HEK293 (cell line): ENCODE results near the gene MMP23B.

Experiments used
- CTCF ChIA-PET: fragments of 350-600 bp; formaldehyde crosslinking; extraction: SDS; loops from one replicate; lab custom pipeline; 2021; ENCODE audit warnings: antibody characterized with exemption; lab: Yijun Ruan, JAX
- POLR2A ChIA-PET: fragments of 300-600 bp; formaldehyde crosslinking; extraction: SDS; loops from one replicate; lab custom pipeline; 2020; ENCODE audit warnings: antibody characterized with exemption, inconsistent platforms; lab: Yijun Ruan, JAX
- H3K27ac ChIP-seq: fragments of 200-500 bp; sonication (Bioruptor generic); 2 replicates; pipeline ENCODE4 v1.5.1; 2014; ENCODE audit warnings: low read depth, low read length, control low read depth, inconsistent platforms; ENCODE audit errors: extremely low read depth
- H3K36me3 ChIP-seq, 2 experiments: fragments of 200-500 bp in 1 of 2; sonication (Bioruptor generic) in 1 of 2; 1 replicate in 1 of 2; 2 replicates in 1 of 2; pipeline ENCODE4 v1.5.1; 2014 to 2017; ENCODE audit warnings: inconsistent platforms in 2 of 2, low read length in 2 of 2; ENCODE audit not compliant: control insufficient read depth in 2 of 2, insufficient read depth in 1 of 2
- H3K4me1 ChIP-seq: fragments of 200-500 bp; sonication (Bioruptor generic); 2 replicates; pipeline ENCODE4 v1.5.1; 2014; ENCODE audit warnings: mild to moderate bottlenecking, low read length, inconsistent platforms; ENCODE audit not compliant: control insufficient read depth, insufficient read depth
- H3K4me3 ChIP-seq: 2 replicates; pipeline ENCODE4 v1.5.1; 2011; ENCODE audit warnings: low read depth, mild to moderate bottlenecking, control low read depth, low read length, moderate library complexity
- H3K9me3 ChIP-seq: fragments of 200-500 bp; sonication (Bioruptor generic); 2 replicates; pipeline ENCODE4 v1.5.1; 2014; ENCODE audit warnings: low read depth, low read length, inconsistent platforms; ENCODE audit not compliant: control insufficient read depth, insufficient read depth
- BCL11B ChIP-seq: fragments of 450-650 bp; formaldehyde crosslinking; IDR thresholded peaks from 2 replicates; pipeline ENCODE4 v1.5.1; 2016; ENCODE audit warnings: low read depth, missing biosample characterization, missing genetic modification characterization
- MZF1 ChIP-seq: fragments of 450-650 bp; formaldehyde crosslinking; IDR thresholded peaks from 2 replicates; pipeline ENCODE4 v1.5.1; 2017; ENCODE audit warnings: missing biosample characterization, missing genetic modification characterization, borderline replicate concordance
- REST ChIP-seq: fragments of 450-650 bp; formaldehyde crosslinking; IDR thresholded peaks from 2 replicates; pipeline ENCODE4 v1.5.1; 2016; ENCODE audit warnings: missing biosample characterization, missing genetic modification characterization
- SCRT1 ChIP-seq: fragments of 450-650 bp; formaldehyde crosslinking; IDR thresholded peaks from 2 replicates; pipeline ENCODE4 v1.5.1; 2016; ENCODE audit warnings: missing biosample characterization, missing genetic modification characterization, borderline replicate concordance
- SETDB1 ChIP-seq: IDR thresholded peaks from one replicate; pipeline ENCODE4 v1.6.1; 2017; ENCODE audit warnings: mild to moderate bottlenecking, low read length, moderate library complexity, mixed read lengths; ENCODE audit not compliant: insufficient read length
- YY1 ChIP-seq: fragments of 450-650 bp; formaldehyde crosslinking; IDR thresholded peaks from 2 replicates; pipeline ENCODE4 v1.5.1; 2018; ENCODE audit warnings: missing biosample characterization, missing genetic modification characterization
- ZBTB1 ChIP-seq: fragments of 450-650 bp; formaldehyde crosslinking; IDR thresholded peaks from 2 replicates; pipeline ENCODE4 v1.5.1; 2016; ENCODE audit warnings: missing biosample characterization, missing genetic modification characterization
- ZNF157 ChIP-seq: fragments of 450-650 bp; formaldehyde crosslinking; IDR thresholded peaks from 2 replicates; pipeline ENCODE4 v1.5.1; 2016; ENCODE audit warnings: missing biosample characterization, missing genetic modification characterization
- ZNF19 ChIP-seq: fragments of 450-650 bp; formaldehyde crosslinking; IDR thresholded peaks from 2 replicates; pipeline ENCODE4; 2016; ENCODE audit warnings: missing biosample characterization, missing genetic modification characterization, low read depth
- ZNF214 ChIP-seq: fragments of 450-650 bp; formaldehyde crosslinking; IDR thresholded peaks from 2 replicates; pipeline ENCODE4 v1.5.1; 2017; ENCODE audit warnings: missing biosample characterization, mild to moderate bottlenecking, missing genetic modification characterization, borderline replicate concordance
- ZNF292 ChIP-seq: fragments of 450-650 bp; formaldehyde crosslinking; IDR thresholded peaks from 2 replicates; pipeline ENCODE4 v1.5.1; 2016; ENCODE audit warnings: low read depth, missing biosample characterization, missing genetic modification characterization, borderline replicate concordance
- ZNF335 ChIP-seq: fragments of 450-650 bp; formaldehyde crosslinking; conservative IDR thresholded peaks from 2 replicates; pipeline ENCODE4 v1.5.1; 2016; ENCODE audit warnings: missing biosample characterization, missing genetic modification characterization
- ZNF398 ChIP-seq: fragments of 450-650 bp; formaldehyde crosslinking; IDR thresholded peaks from 2 replicates; pipeline ENCODE4 v1.5.1; 2017; ENCODE audit warnings: missing biosample characterization, missing genetic modification characterization
- ZNF473 ChIP-seq: fragments of 450-650 bp; formaldehyde crosslinking; IDR thresholded peaks from 2 replicates; pipeline ENCODE4 v1.5.1; 2017; ENCODE audit warnings: missing biosample characterization, missing genetic modification characterization
- ZNF530 ChIP-seq: fragments of 450-650 bp; formaldehyde crosslinking; IDR thresholded peaks from 2 replicates; pipeline ENCODE4 v1.5.1; 2016; ENCODE audit warnings: low read depth, missing biosample characterization, missing genetic modification characterization
- TF ChIP-seq, protein P1 (sequence below): fragments of 450-650 bp; formaldehyde crosslinking; IDR thresholded peaks from 2 replicates; pipeline ENCODE4 v1.5.1; 2016; ENCODE audit warnings: missing biosample characterization, missing genetic modification characterization, borderline replicate concordance
- TF ChIP-seq, protein P2 (sequence below): fragments of 450-650 bp; IDR thresholded peaks from 2 replicates; pipeline ENCODE4 v1.5.1; 2018; ENCODE audit warnings: missing biosample characterization, missing genetic modification characterization
- TF ChIP-seq, protein P3 (sequence below): fragments of 450-650 bp; formaldehyde crosslinking; IDR thresholded peaks from 2 replicates; pipeline ENCODE4 v1.5.1; 2016; ENCODE audit warnings: missing biosample characterization, missing genetic modification characterization
- TF ChIP-seq, protein P4 (sequence below): fragments of 450-650 bp; formaldehyde crosslinking; conservative IDR thresholded peaks from 2 replicates; pipeline ENCODE4 v1.5.1; 2016; ENCODE audit warnings: low read depth, missing biosample characterization, missing genetic modification characterization
- TF ChIP-seq, protein P5 (sequence below): fragments of 450-650 bp; formaldehyde crosslinking; optimal IDR thresholded peaks from 2 replicates; pipeline ENCODE3; 2016; ENCODE audit warnings: missing biosample characterization, mild to moderate bottlenecking, missing genetic modification characterization

The MMP23B gene

DNA sequence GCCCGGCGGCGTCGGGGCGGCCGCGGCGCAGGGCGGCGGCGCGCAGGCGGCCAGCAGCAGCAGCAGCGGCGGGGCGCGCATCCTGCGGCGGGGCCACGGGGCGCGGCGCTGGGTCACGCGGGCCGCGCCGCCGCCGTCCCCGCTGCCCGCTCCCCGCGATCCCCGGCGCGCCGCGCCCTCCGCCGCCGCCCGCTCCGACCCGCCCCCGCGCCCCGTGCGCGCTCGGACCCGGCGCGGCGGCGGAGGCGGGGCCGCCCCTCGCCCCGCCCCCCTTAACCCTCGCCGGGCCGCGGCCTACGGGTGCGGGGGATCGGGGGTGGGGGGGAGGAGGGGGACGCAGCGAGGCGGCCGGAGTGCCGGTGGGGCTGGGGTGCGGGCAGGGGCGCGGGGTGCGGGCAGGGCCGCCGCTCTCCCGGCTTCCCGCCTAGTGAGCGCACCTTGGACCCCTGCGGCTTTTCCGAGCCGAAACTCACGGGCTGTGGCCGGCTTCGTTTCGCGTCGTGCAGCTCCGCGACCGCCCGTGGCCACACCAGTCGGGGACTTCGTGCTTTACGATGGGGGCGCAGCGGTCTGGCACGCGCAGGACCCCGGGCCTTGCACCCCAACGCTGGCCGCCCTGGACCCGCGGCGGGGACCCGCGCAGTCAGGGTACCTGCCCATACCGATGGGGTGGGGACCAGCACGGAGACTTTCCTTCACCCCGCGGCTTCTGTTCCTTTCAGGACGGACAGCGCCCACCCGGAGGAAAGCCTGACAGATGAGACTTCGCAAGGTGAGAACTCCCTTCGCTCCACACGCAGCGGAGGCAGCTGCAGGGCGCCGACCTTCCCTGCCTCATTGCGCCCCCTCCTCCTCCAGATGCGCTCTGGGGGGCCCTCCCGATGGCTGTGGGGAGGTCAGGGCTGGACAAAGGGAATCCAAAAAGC, 31.8 kb upstream of the MMP23B start, which contains the start of gene FNDC10:
Gene FNDC10, minus strand, starts transcription at position 201 of the 926 bp plus-strand sequence. Its CDS starts 120 bp downstream, at position 81.
- Histone ChIP-seq H3K9me3 (no peaks in the 10 kb centered on the region), H3K36me3 (no peaks in the 10 kb centered on the region), H3K27ac (peak within 1 kb of the TSS; percentile 32; the same call in 1 of the 2 replicates), H3K4me3 (peak within 1 kb of the TSS; percentile 23), H3K4me1 (peaks cover 6% of the 10 kb centered on the region; the same call in 1 of the 2 replicates)
- ChIA-PET CTCF (no interaction called here), POLR2A (no interaction called here)
- no peak for TF ChIP-seq MZF1 (tag by site-specific recombination)
- TF ChIP-seq, protein P1, sequence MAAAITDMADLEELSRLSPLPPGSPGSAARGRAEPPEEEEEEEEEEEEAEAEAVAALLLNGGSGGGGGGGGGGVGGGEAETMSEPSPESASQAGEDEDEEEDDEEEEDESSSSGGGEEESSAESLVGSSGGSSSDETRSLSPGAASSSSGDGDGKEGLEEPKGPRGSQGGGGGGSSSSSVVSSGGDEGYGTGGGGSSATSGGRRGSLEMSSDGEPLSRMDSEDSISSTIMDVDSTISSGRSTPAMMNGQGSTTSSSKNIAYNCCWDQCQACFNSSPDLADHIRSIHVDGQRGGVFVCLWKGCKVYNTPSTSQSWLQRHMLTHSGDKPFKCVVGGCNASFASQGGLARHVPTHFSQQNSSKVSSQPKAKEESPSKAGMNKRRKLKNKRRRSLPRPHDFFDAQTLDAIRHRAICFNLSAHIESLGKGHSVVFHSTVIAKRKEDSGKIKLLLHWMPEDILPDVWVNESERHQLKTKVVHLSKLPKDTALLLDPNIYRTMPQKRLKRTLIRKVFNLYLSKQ (tag by site-specific recombination) = no peak
- no peak for TF ChIP-seq ZNF19 (tag by site-specific recombination)
- no peak for TF ChIP-seq ZBTB1 (tag by site-specific recombination)
- TF ChIP-seq ZNF292 (tag by site-specific recombination) = no peak
- TF ChIP-seq, protein P2, sequence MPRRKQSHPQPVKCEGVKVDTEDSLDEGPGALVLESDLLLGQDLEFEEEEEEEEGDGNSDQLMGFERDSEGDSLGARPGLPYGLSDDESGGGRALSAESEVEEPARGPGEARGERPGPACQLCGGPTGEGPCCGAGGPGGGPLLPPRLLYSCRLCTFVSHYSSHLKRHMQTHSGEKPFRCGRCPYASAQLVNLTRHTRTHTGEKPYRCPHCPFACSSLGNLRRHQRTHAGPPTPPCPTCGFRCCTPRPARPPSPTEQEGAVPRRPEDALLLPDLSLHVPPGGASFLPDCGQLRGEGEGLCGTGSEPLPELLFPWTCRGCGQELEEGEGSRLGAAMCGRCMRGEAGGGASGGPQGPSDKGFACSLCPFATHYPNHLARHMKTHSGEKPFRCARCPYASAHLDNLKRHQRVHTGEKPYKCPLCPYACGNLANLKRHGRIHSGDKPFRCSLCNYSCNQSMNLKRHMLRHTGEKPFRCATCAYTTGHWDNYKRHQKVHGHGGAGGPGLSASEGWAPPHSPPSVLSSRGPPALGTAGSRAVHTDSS = no peak
- no peak for TF ChIP-seq ZNF473 (tag by site-specific recombination)
- TF ChIP-seq ZNF398 = peak; percentile 38; the same call in 1 of the 2 replicates
- no peak for TF ChIP-seq BCL11B (tag by site-specific recombination)
- TF ChIP-seq ZNF157 = no peak
- TF ChIP-seq, protein P3, sequence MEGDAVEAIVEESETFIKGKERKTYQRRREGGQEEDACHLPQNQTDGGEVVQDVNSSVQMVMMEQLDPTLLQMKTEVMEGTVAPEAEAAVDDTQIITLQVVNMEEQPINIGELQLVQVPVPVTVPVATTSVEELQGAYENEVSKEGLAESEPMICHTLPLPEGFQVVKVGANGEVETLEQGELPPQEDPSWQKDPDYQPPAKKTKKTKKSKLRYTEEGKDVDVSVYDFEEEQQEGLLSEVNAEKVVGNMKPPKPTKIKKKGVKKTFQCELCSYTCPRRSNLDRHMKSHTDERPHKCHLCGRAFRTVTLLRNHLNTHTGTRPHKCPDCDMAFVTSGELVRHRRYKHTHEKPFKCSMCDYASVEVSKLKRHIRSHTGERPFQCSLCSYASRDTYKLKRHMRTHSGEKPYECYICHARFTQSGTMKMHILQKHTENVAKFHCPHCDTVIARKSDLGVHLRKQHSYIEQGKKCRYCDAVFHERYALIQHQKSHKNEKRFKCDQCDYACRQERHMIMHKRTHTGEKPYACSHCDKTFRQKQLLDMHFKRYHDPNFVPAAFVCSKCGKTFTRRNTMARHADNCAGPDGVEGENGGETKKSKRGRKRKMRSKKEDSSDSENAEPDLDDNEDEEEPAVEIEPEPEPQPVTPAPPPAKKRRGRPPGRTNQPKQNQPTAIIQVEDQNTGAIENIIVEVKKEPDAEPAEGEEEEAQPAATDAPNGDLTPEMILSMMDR (tag by site-specific recombination) = no peak
- peak; percentile 58 for TF ChIP-seq ZNF335 (tag by site-specific recombination)
- TF ChIP-seq ZNF214 = no peak
- TF ChIP-seq, protein P4, sequence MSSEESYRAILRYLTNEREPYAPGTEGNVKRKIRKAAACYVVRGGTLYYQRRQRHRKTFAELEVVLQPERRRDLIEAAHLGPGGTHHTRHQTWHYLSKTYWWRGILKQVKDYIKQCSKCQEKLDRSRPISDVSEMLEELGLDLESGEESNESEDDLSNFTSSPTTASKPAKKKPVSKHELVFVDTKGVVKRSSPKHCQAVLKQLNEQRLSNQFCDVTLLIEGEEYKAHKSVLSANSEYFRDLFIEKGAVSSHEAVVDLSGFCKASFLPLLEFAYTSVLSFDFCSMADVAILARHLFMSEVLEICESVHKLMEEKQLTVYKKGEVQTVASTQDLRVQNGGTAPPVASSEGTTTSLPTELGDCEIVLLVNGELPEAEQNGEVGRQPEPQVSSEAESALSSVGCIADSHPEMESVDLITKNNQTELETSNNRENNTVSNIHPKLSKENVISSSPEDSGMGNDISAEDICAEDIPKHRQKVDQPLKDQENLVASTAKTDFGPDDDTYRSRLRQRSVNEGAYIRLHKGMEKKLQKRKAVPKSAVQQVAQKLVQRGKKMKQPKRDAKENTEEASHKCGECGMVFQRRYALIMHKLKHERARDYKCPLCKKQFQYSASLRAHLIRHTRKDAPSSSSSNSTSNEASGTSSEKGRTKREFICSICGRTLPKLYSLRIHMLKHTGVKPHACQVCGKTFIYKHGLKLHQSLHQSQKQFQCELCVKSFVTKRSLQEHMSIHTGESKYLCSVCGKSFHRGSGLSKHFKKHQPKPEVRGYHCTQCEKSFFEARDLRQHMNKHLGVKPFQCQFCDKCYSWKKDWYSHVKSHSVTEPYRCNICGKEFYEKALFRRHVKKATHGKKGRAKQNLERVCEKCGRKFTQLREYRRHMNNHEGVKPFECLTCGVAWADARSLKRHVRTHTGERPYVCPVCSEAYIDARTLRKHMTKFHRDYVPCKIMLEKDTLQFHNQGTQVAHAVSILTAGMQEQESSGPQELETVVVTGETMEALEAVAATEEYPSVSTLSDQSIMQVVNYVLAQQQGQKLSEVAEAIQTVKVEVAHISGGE (tag by site-specific recombination) = no peak
- TF ChIP-seq ZNF530 (tag by site-specific recombination) = no peak
- TF ChIP-seq YY1 (tag by site-specific recombination) = no peak
- TF ChIP-seq, protein P5, sequence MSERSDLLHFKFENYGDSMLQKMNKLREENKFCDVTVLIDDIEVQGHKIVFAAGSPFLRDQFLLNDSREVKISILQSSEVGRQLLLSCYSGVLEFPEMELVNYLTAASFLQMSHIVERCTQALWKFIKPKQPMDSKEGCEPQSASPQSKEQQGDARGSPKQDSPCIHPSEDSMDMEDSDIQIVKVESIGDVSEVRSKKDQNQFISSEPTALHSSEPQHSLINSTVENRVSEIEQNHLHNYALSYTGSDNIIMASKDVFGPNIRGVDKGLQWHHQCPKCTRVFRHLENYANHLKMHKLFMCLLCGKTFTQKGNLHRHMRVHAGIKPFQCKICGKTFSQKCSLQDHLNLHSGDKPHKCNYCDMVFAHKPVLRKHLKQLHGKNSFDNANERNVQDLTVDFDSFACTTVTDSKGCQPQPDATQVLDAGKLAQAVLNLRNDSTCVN (tag by site-specific recombination) = peak; percentile 37
- TF ChIP-seq SETDB1 = no peak
- no peak for TF ChIP-seq SCRT1 (tag by site-specific recombination)
- TF ChIP-seq REST (tag by site-specific recombination) = peak; percentile 95
